ENCODE data around the gene THSD7A.

The THSD7A gene

GRCh38 chr7:11831736-11832495 is at the start of gene THSD7A:
Gene THSD7A (minus strand): TSS chr7:11832198. CDS start chr7:11831946, 252 bp downstream.
- peak; percentile 46 for DNase-seq (ENCODE audit: low read depth)
- TF ChIP-seq CTCF (IDR thresholded peaks at IDR 0.05; ENCODE audit: insufficient read depth, low read depth, low read length, missing control alignments): no peak
- H3K4me3 ChIP-seq (ENCODE audit: low read length): peak within 1 kb of the TSS; percentile 46

- DNase-seq (ENCODE audit: low read depth): no peak
- TF ChIP-seq CTCF (IDR thresholded peaks at IDR 0.05; ENCODE audit: insufficient read depth, low read depth, low read length, missing control alignments): no peak
- no peak overlapping the region for H3K4me3 ChIP-seq (ENCODE audit: low read length)
These were observed 49.7 kb upstream of the THSD7A start for GRCh38 chr7:11881680-11882079.

- TF ChIP-seq CTCF (IDR thresholded peaks at IDR 0.05; ENCODE audit: insufficient read depth, low read depth, low read length, missing control alignments): no peak
- no peak overlapping the region for H3K4me3 ChIP-seq (ENCODE audit: low read length)
- no peak for DNase-seq (ENCODE audit: low read depth)
These were observed 43.6 kb upstream of the THSD7A start for GRCh38 chr7:11875635-11876034.

- no peak overlapping the region for H3K4me3 ChIP-seq (ENCODE audit: low read length)
- no peak for DNase-seq (ENCODE audit: low read depth)
- TF ChIP-seq CTCF (IDR thresholded peaks at IDR 0.05; ENCODE audit: insufficient read depth, low read depth, low read length, missing control alignments): no peak
These were observed 33.7 kb upstream of the THSD7A start for GRCh38 chr7:11865671-11866070.

GRCh38 chr7:11858622-11859302 is 26.8 kb upstream of the THSD7A start:
- no peak for DNase-seq (ENCODE audit: low read depth)
- no peak for TF ChIP-seq CTCF (IDR thresholded peaks at IDR 0.05; ENCODE audit: insufficient read depth, low read depth, low read length, missing control alignments)

GRCh38 chr7:11858026-11858425 is 26.0 kb upstream of the THSD7A start:
- no peak overlapping the region for H3K4me3 ChIP-seq (ENCODE audit: low read length)
- TF ChIP-seq CTCF (IDR thresholded peaks at IDR 0.05; ENCODE audit: insufficient read depth, low read depth, low read length, missing control alignments): no peak

More at GRCh38 chr7:11858622-11859302, 26.8 kb upstream of the THSD7A start:
- H3K4me3 ChIP-seq (ENCODE audit: low read length): no peak overlapping the region

More at GRCh38 chr7:11858026-11858425, 26.0 kb upstream of the THSD7A start:
- DNase-seq (ENCODE audit: low read depth): no peak
